UCSD-AML1 (cell line): ENCODE measurements around the gene MARCHF2.

Experiments
- DNase-seq: peaks from one replicate; lab custom pipeline; 2025; ENCODE audit not compliant: unreplicated experiment; lab: John Stamatoyannopoulos, UW

The MARCHF2 gene

DNA sequence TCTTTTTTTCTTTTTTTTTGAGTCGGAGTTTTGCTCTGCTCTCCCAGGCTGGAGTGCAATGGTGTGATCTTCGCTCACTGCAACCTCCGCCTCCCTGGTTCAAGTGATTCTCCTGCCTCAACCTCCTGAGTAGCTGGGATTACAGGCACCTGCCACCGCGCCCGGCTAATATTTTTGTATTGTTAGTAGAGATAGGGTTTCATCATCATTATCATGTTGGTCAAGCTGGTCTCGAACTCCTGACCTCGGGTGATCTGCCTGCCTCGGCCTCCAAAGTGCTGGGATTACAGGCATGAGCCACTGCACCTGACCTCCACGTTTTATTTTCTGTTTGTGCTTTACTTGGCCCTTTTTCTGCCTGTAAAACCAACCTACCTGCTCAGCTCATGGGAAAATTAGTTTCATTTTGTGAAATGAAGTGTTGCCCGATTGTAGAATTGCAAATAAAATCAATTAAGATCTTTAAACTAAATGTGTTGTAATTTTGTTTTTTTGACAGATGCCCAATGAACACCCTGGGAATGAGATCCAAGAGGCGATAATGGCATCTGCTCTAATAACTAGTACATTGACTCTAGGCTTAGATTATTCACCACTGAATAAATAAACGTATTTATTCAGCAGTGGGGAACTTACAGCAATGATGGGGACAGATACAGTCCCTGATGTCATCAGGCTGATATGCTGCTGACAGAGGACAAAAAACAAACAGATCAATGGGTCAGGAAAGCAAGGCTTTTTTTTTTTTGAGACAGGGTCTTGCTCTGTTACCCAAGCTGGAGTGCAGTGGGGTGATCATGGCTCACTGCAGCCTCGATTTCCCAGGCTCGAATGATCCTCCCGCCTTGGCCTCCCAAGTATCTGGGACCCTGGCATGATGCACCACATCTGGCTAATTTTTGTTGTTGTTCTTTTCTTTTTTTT lies 25.2 kb upstream of the MARCHF2 start:
- DNase-seq, result no peak

- no peak for DNase-seq
These were observed 24.5 kb upstream of the MARCHF2 start for GRCh38 chr19:8388612-8388958.

- DNase-seq, result peak; percentile 99
These were observed 23.1 kb upstream of the MARCHF2 start, which contains the start of gene RAB11B for GRCh38 chr19:8389891-8390616. RAB11B (plus strand) TSS chr19:8390360; CDS start chr19:8390417, 57 bp downstream.

DNA sequence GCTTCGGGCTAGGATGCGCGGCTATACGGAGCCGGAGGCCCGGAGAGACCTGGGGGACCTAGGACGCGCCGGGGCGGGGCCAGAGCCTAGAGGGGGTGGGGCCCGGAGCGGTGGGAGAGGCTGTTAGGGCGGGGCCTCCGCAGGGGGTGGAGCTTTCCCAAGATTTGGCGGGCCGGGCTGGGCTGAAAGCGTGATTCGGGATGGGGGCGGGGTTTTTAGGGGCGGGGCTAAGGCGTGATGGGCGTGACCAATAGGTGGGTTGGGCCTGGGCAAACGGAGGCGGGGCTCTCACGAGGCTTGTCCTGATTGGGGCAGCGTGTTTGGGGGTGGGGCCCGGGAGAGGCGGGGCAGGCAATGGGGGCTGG lies 22.5 kb upstream of the MARCHF2 start:
- DNase-seq, result peak; percentile 97

GRCh38 chr19:8391198-8392016 lies 21.7 kb upstream of the MARCHF2 start:
- no peak for DNase-seq

GRCh38 chr19:8392017-8392591 lies 21.0 kb upstream of the MARCHF2 start:
- DNase-seq, result no peak

DNA sequence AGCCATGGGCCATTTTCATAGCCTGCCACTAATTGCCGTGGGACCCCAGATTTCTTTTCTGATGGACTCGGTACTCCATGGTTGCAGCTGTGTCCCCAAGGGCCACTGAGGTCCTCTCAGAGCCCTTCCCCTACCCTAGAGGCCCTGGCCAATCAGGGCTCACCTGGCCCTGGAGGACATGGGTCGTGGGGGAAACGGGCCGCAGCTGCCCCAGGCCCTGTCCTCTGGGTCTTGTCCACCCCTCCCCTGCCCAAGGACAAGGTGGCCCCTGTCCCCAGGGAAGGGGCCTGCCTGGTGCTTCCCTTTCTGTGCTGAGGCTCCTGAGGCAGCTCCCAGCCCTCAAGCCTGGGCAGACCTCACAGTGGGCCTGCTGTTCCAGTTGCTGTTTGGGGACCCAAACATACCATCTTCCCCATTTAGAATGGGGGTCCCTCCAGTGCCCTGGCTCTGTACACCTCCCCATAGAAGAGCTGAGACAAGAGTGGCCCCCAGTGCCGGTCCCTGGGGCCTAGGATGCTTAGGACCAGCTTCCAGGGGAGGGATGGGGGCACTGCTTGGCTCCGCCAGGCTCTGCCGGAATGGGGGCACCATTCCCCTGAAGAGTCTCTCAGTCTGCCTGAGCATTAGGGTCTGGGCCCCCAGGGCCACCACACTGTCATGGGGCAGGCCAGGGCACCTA lies 19.8 kb upstream of the MARCHF2 start:
- DNase-seq, result no peak

GRCh38 chr19:8393871-8394250 lies 19.2 kb upstream of the MARCHF2 start:
- DNase-seq, result no peak

- DNase-seq, result no peak
These were observed 17.5 kb upstream of the MARCHF2 start for GRCh38 chr19:8395621-8396082.

DNA sequence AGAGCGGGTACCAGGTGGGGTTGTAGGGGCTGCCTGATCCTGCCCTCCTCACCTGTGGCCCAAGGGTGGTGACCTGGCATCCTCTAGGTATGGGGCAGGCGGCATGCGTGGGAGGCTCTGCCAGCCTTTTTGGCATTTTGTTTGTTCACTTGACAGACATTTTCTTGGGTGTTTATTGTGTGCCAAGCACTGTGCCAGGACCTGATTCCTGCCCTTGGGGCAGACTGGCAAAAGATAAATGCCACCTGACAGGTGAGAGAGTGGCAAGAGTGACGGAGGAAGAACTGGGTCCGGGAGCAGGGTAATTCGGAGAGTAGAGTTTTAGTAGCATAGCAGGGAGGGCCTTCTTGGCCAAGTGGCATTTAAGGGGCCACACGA lies 16.9 kb upstream of the MARCHF2 start:
- DNase-seq, result no peak

DNA sequence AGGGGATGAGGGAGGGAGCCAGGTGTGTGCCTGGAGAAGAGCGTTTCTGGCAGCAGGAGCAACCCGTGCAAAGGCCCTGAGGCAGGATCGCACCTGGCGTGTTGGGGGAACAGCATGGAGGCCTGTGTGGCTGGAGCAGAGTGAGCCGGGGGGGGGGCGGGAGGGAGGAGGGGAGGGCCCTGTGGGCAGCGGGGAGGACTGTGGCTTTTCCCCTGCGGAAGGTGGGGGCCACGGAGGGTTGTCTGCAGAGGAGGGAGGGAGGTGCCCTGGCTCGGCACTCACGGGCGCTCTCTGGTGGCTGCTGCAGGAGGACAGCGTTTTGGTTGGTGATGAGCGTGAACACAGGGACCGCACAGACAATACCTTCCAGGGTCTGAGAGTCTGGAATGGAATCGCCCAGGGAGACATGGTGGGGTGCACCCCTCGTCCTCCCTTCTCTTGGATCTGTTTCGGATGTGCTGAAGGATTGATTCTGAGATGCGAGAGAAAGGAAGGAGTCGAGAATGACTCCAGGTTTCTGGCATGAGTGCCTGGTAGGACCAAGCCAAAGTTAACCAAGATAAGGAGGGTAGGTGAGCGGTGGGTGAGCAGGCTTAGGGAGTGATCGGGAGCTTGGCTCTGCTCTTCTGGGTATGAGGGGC lies 16.4 kb upstream of the MARCHF2 start:
- peak; percentile 60 for DNase-seq

- DNase-seq, result no peak
These were observed 15.8 kb upstream of the MARCHF2 start for GRCh38 chr19:8397271-8397670.

GRCh38 chr19:8397746-8398310 lies 15.3 kb upstream of the MARCHF2 start:
- no peak for DNase-seq

DNA sequence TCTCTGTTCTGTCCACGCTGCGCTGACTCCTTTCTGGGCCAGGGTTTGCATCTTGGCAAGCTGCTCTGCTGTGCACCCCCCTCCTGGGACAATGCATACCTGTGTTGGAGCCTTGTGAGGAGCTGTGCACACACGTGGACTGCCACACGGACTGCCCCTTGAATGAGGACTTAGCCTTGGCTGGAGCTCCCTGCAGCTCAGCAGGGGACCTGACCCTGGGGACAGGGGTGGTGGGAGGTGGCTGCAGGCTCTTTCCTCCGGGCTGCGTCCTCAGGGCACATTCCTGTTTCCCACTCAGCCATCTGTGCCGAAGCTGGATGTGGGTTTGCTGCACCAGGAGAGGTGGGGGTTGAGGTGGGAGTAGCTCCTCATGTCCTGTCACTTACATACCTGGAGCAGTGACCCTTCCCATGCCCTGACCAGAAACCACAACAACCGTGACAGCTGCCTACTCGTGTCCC lies 14.8 kb upstream of the MARCHF2 start:
- DNase-seq, result no peak

DNA sequence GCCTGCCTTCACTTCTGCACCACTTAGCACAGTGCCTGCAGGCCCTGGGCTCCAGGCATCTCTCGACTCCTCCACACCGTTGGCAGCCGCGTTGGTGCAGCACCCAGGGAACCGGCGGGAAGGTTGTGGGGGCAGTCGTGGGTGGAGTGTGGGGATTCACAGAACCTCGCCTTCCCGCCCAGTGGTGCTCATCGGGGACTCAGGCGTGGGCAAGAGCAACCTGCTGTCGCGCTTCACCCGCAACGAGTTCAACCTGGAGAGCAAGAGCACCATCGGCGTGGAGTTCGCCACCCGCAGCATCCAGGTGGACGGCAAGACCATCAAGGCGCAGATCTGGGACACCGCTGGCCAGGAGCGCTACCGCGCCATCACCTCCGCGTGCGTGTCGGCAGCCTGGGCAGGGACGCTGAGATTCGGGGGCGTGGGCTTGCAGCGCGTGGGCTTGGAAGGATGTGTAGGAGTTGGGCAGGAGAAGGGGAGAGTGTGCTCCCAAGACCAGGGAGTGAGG lies 13.4 kb upstream of the MARCHF2 start:
- DNase-seq, result no peak

DNA sequence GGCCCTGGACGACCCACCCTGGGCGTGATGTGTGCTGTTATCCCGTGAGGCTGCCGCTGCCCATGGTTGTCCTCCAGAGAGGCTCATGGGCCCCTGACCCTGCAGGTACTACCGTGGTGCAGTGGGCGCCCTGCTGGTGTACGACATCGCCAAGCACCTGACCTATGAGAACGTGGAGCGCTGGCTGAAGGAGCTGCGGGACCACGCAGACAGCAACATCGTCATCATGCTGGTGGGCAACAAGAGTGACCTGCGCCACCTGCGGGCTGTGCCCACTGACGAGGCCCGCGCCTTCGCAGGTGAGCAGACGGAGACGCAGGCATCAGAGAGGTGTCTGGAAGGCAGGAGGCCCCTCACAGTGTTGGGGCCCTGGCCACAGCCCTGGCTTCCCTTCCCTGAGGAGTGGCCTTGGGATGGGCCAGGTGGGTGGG lies 11.1 kb upstream of the MARCHF2 start:
- no peak for DNase-seq

GRCh38 chr19:8403098-8403819 lies 9.8 kb upstream of the MARCHF2 start:
- no peak for DNase-seq

DNA sequence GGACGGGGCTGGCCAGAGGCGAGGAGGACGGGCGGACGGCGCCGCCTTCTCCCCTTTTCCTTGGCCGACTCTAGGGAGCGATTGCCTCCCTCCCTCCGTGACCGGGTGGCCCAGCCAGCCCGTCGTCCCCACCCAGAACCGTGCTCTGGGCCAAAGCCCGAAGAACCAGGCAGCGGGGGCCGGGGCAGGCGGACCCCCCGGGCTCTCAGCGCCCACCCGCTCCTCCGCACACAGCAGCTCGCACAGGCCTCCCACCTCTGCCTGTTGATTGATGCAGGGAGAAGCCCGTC lies 9.3 kb upstream of the MARCHF2 start:
- no peak for DNase-seq
